Measurements from ENCODE around the gene NOMO2. TPM values are rescaled to one million over a fixed set of nuclear protein-coding genes. Genes with fewer than 3 reads are reported as not detected.
"Not testable (repeated sequence)": the region's sequence is repeated elsewhere in the genome, so short reads cannot be mapped to it uniquely, and the experiment has no call there.

The NOMO2 gene
- total and polyA plus RNA-seq, 9 donors, result 49.3 to 90.5 (median 77.9) TPM

DNA sequence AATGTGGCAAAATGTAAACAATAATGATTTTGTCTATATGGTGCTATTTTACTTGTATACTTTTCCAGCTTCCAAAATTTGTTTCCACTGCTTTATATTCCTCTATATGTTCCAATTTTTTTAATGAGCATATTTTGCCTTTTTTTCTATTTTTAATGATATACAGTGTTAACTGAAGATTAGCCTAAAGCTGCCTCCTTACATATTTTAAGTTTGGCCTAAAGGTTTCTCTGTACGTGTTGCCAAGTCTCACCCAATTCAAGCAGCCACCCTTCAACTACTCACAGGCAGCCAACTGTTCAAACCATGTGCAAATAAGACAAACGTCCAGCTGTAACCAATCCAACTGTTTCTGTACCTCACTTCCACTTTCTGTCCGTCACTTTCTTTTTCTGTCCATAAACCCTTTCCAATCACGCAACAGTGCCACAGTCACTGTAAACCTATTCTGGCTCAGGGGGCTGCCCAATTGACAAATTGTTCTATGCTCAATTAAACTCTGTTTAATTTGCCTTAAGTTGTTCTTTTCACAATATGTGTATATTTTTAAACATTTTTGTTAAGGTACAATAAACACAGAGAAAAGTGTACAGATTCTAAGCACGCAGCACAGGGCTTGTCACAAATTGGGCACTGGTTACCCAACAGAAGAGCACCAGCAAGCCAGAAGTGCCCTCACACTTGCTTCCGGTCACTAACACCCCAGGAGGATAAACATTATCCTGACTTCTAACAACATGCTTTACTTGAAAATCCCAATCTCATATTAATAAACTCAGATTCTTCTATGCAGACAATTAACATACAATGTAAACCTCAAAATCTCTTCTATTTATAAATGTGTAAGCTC, 17.4 kb downstream of the NOMO2 start:
- H3K27ac ChIP-seq (ENCODE audit: low read length); H3K27me3 ChIP-seq (ENCODE audit: control insufficient read depth, insufficient read depth, low read length); DNase-seq; H3K4me1 ChIP-seq (ENCODE audit: control insufficient read depth, insufficient read depth, low read length); H3K9me3 ChIP-seq (replicated peaks; ENCODE audit: control insufficient read depth, low read depth, low read length); H3K4me3 ChIP-seq (ENCODE audit: low read length); H3K36me3 ChIP-seq (ENCODE audit: control insufficient read depth, insufficient read depth, low read length): not testable (repeated sequence)
- no CpG with 5 or more reads among the region's 6 CpGs for WGBS (ENCODE audit: insufficient coverage)

DNA sequence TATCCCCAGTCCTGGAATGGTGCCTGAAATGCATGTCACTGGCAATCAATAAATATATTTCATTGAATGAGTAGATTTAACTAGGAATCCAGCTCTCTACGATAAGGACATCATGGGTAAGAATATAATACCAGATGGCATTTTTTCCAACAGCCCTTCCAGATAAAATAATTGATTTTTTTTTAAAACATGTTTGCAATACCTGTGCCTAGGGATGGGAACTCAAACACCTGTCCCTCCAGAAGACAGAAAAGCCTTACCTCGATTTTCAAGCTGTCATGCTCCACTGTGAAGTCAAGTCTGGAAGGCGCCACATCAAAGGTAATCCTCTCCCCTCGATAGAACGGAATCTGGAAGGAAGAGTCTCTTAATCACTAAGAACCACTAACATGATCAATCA, 20.0 kb downstream of the NOMO2 start:
- no CpG with 5 or more reads among the region's 5 CpGs for WGBS (ENCODE audit: insufficient coverage)
- DNase-seq; H3K27me3 ChIP-seq (ENCODE audit: control insufficient read depth, insufficient read depth, low read length); H3K4me1 ChIP-seq (ENCODE audit: control insufficient read depth, insufficient read depth, low read length); H3K27ac ChIP-seq (ENCODE audit: low read length); H3K36me3 ChIP-seq (ENCODE audit: control insufficient read depth, insufficient read depth, low read length); H3K4me3 ChIP-seq (ENCODE audit: low read length); H3K9me3 ChIP-seq (replicated peaks; ENCODE audit: control insufficient read depth, low read depth, low read length): not testable (repeated sequence)

DNA sequence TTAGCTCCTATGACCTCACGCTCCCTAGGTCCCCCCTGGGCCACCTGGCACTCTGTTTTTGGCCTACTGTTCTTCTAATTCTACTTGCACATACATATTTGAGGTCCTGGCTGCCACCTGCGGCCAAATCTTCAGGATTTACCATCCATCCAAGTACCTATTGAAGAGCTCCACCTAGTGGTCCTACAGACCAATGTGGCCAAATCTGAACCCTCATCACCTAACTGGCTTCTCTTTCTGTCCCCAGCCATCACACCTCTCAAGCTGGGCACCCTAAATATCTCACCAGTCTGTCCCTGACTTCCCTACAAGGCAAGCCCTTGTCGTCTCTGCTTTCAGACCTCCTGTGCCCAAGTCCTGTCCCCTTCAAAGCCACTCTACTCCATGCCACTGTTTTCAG, 24.9 kb downstream of the NOMO2 start:
- H3K27ac ChIP-seq (ENCODE audit: low read length); H3K9me3 ChIP-seq (replicated peaks; ENCODE audit: control insufficient read depth, low read depth, low read length); H3K4me1 ChIP-seq (ENCODE audit: control insufficient read depth, insufficient read depth, low read length); H3K4me3 ChIP-seq (ENCODE audit: low read length); H3K27me3 ChIP-seq (ENCODE audit: control insufficient read depth, insufficient read depth, low read length); DNase-seq; H3K36me3 ChIP-seq (ENCODE audit: control insufficient read depth, insufficient read depth, low read length): not testable (repeated sequence)
- 83% methylated on average over 1 of the region's 3 CpGs for WGBS (ENCODE audit: insufficient coverage)

DNA sequence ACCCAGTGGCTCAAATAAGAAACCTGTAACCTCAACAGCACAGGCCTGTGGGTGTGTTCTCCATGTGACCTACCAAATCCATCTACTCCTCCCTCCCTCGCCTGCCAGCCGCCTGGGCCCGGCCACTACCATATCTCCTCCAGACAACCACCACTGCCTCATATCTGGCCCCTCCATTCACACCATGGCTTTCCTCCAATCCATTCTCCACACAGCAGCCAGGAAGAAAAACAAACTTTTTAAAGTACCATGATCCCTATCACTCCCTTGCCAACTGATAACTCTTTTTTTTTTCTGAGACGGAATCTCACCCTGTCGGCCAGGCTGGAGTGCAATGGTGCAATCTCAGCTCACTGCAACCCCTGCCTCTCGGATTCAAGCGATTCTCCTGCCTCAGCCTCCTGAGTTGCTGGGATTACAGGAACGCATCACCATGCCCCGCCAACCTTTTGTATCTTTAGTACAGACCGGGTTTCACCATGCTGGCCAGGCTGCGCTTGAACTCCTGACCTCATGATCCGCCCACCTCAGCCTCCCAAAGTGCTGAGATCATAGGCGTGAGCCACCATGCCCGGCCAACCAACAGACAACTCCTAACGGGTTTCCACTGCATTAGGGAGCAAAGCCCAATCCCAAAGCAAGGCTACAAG, 26.3 kb downstream of the NOMO2 start:
- 92% methylated on average over 7 of the region's 15 CpGs for WGBS (ENCODE audit: insufficient coverage)
- not testable (repeated sequence) for H3K4me1 ChIP-seq (ENCODE audit: control insufficient read depth, insufficient read depth, low read length); H3K27ac ChIP-seq (ENCODE audit: low read length); DNase-seq; H3K36me3 ChIP-seq (ENCODE audit: control insufficient read depth, insufficient read depth, low read length); H3K4me3 ChIP-seq (ENCODE audit: low read length); H3K9me3 ChIP-seq (replicated peaks; ENCODE audit: control insufficient read depth, low read depth, low read length); H3K27me3 ChIP-seq (ENCODE audit: control insufficient read depth, insufficient read depth, low read length)

DNA sequence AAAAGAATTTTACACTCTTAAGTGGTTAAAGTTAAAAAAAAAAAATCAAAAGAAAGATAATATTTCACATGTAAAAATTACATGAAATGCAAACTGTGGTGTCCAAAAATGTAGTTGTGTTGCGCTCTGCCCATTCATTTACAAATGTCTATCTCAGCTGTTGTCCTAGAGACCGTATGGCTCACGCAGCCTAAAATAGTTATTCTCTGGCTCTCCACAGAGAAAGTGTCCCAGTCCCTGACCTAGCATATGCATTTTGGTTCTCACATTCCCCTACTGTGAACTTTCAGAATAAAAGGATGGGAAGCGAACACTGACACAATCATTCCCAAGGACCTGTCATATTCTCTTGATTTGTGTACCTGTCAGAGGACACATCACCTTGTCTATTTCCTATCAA, 27.6 kb downstream of the NOMO2 start:
- not testable (repeated sequence) for H3K27ac ChIP-seq (ENCODE audit: low read length); H3K4me3 ChIP-seq (ENCODE audit: low read length); H3K4me1 ChIP-seq (ENCODE audit: control insufficient read depth, insufficient read depth, low read length); DNase-seq; H3K36me3 ChIP-seq (ENCODE audit: control insufficient read depth, insufficient read depth, low read length); H3K9me3 ChIP-seq (replicated peaks; ENCODE audit: control insufficient read depth, low read depth, low read length); H3K27me3 ChIP-seq (ENCODE audit: control insufficient read depth, insufficient read depth, low read length)
- WGBS (ENCODE audit: insufficient coverage), result no CpG with 5 or more reads among the region's 4 CpGs

DNA sequence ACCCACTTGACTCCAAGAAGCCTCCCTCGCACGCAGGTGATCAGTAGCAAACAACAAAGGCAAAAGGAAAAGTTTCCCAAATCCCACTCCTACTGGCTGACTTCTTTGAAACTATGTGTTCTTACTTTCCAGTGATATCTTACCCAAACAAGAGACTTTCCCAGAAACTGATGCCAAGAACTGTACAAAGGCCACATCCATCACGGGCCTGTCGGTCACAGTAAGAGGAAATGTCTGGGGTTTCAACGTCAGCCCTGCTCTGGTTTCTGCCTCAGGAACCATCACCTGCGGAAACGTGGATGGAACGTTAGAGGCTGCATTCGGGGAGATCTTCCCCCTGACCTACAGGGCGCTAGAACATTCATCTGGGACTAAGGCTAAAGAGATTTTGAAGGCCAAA, 30.6 kb downstream of the NOMO2 start:
- not testable (repeated sequence) for H3K9me3 ChIP-seq (replicated peaks; ENCODE audit: control insufficient read depth, low read depth, low read length); DNase-seq; H3K4me1 ChIP-seq (ENCODE audit: control insufficient read depth, insufficient read depth, low read length); H3K27ac ChIP-seq (ENCODE audit: low read length); H3K36me3 ChIP-seq (ENCODE audit: control insufficient read depth, insufficient read depth, low read length); H3K27me3 ChIP-seq (ENCODE audit: control insufficient read depth, insufficient read depth, low read length); H3K4me3 ChIP-seq (ENCODE audit: low read length)
- WGBS (ENCODE audit: insufficient coverage), result no CpG with 5 or more reads among the region's 10 CpGs

DNA sequence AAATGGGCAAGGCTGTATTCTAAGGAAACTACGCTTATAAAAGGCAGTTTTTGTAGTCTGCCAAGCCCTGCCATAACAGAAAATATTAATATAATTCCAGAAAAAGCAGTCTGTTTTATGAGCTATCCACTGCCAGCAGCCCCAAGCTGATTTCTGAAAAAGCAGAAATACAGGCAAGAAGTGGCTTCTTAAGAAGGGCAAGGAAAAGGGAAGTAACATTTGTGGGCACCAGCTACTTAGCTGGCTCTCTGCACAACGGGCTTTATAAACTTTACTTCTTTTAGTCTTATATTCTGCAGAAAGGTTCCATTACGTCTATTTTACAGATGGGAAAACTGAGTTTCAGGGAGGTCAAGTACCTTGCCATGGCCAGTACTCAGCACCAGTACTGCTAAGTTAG, 31.6 kb downstream of the NOMO2 start:
- not testable (repeated sequence) for H3K36me3 ChIP-seq (ENCODE audit: control insufficient read depth, insufficient read depth, low read length); DNase-seq; H3K27ac ChIP-seq (ENCODE audit: low read length); H3K27me3 ChIP-seq (ENCODE audit: control insufficient read depth, insufficient read depth, low read length); H3K9me3 ChIP-seq (replicated peaks; ENCODE audit: control insufficient read depth, low read depth, low read length); H3K4me1 ChIP-seq (ENCODE audit: control insufficient read depth, insufficient read depth, low read length); H3K4me3 ChIP-seq (ENCODE audit: low read length)
- no CpG with 5 or more reads among the region's 3 CpGs for WGBS (ENCODE audit: insufficient coverage)

DNA sequence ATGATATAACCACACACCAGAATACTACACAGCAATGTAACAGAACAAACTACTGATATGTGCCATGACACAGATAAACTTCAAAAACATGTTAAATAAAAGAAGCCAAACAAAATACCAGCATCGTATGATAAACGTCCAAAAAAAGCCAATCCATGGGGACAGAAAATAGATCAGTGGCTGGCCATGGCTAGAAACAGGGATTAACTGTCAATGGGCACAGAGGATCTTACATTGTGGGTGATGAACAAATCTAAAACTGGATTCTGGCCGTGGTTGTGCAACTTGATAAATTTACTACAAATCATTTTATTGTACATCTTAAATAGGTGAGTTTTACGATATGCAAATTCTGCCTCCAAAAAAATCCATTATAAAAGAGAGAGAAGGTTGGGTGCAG, 35.4 kb downstream of the NOMO2 start:
- DNase-seq; H3K4me1 ChIP-seq (ENCODE audit: control insufficient read depth, insufficient read depth, low read length); H3K27ac ChIP-seq (ENCODE audit: low read length); H3K36me3 ChIP-seq (ENCODE audit: control insufficient read depth, insufficient read depth, low read length); H3K9me3 ChIP-seq (replicated peaks; ENCODE audit: control insufficient read depth, low read depth, low read length); H3K4me3 ChIP-seq (ENCODE audit: low read length); H3K27me3 ChIP-seq (ENCODE audit: control insufficient read depth, insufficient read depth, low read length): not testable (repeated sequence)
- WGBS (ENCODE audit: insufficient coverage), result no CpG with 5 or more reads among the region's 4 CpGs

DNA sequence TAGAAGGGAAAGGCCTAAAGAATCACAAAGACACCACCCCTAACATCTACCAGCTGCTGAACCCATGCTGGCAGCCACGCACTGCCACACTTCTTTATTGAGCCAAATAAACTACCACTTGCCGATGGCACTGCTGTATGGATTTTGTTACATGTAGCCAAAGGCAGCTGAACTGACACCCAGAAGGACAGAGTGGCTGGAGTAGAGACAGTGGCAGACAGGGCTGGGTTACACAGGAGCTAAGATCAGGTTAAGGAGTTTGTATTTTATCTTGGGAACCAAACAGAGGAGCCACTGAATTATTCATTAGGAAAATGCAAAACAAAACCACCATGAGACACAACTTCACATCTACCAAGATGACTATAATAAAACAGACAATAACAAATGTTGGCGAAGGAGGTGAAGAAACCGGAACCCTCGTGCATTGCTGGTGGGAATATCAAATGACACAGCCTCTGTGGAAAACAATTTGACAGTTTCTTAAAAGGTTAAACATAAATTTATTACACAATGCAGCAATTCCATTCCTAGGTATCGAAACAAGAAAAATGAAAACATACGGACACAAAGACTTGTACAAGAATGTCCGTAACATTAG, 35.9 kb downstream of the NOMO2 start:
- H3K4me3 ChIP-seq (ENCODE audit: low read length); H3K27me3 ChIP-seq (ENCODE audit: control insufficient read depth, insufficient read depth, low read length); H3K36me3 ChIP-seq (ENCODE audit: control insufficient read depth, insufficient read depth, low read length); H3K4me1 ChIP-seq (ENCODE audit: control insufficient read depth, insufficient read depth, low read length); H3K9me3 ChIP-seq (replicated peaks; ENCODE audit: control insufficient read depth, low read depth, low read length); DNase-seq; H3K27ac ChIP-seq (ENCODE audit: low read length): not testable (repeated sequence)
- WGBS (ENCODE audit: insufficient coverage), result no CpG with 5 or more reads among the region's 8 CpGs

DNA sequence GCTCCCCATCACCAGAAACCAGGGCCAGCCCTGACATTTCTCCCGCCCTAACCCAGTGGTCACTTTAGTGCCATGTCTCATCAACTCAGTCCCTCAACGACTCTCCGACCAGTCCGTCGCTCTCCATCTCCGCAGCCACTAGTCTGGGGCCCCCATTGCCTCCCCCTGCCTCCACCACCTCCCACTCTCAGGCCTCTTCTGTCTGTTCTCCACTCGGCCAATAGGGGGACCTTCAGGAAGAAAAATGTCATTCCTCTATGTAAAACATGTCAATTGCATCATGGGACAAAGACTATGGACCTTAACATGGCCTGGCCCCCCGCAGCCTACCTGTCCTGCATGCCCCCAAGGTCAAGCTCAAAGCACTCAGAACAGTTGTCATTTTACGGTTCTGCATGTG, 39.3 kb downstream of the NOMO2 start:
- not testable (repeated sequence) for H3K27me3 ChIP-seq (ENCODE audit: control insufficient read depth, insufficient read depth, low read length); H3K27ac ChIP-seq (ENCODE audit: low read length); DNase-seq; H3K4me3 ChIP-seq (ENCODE audit: low read length); H3K4me1 ChIP-seq (ENCODE audit: control insufficient read depth, insufficient read depth, low read length); H3K36me3 ChIP-seq (ENCODE audit: control insufficient read depth, insufficient read depth, low read length); H3K9me3 ChIP-seq (replicated peaks; ENCODE audit: control insufficient read depth, low read depth, low read length)
- WGBS (ENCODE audit: insufficient coverage), result no CpG with 5 or more reads among the region's 9 CpGs

Data from muscle of leg (tissue), 11 donors.